ENCODE data around the gene NARS2.

GRCh38 chr11:78444726-78445125, 129.9 kb downstream of the NARS2 start:
- TF ChIP-seq POLR2A (IDR thresholded peaks at IDR 0.05; ENCODE audit: extremely low read depth, insufficient read length) (no peak), CTCF (IDR thresholded peaks at IDR 0.05; ENCODE audit: low read depth, low read length) (no peak), MAX (IDR thresholded peaks at IDR 0.05; ENCODE audit: low read depth, low read length) (no peak)

All from NB4 (cell line).